ENCODE measurements around the gene ZBTB12. TPM values are rescaled to one million over a fixed set of nuclear protein-coding genes. Genes with fewer than 3 reads are reported as not detected.

The ZBTB12 gene, protein sequence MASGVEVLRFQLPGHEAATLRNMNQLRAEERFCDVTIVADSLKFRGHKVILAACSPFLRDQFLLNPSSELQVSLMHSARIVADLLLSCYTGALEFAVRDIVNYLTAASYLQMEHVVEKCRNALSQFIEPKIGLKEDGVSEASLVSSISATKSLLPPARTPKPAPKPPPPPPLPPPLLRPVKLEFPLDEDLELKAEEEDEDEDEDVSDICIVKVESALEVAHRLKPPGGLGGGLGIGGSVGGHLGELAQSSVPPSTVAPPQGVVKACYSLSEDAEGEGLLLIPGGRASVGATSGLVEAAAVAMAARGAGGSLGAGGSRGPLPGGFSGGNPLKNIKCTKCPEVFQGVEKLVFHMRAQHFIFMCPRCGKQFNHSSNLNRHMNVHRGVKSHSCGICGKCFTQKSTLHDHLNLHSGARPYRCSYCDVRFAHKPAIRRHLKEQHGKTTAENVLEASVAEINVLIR
- total RNA-seq = 2.1 and 3.6 TPM in 2 replicates

DNA sequence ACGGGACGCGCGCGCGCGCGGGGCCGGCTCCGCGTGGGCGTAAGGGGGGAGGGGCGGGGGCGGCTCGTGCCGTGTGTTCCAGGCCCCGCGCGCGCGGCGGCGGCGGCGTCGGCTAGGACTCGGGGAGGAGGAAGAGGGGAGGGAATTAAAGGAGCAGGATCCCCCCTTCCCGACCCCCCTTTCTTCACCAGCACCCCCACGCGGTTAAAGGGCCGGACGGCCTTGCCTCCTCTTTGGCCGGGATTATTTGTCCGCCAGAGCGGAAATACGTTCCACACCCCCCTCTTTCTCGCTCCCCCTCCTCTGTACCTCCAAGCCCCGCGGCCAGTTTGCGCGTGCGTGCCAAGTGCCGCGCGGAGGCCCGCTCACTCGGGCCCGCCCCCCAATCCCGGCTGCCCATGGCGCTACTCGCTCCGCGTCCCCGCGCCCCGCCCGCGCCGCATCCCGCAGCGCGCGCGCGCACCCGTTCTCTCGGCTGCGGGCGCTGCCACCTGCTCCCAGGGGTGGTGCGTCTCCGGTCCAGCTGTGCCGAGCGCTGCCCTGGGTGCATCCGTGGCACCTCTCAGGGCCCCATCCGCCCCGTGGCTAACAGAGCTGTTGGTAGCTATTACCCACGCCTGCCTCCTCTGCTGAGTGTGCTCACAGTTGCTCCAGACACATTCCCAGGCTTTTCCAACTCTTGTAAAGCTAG is at the start of gene ZBTB12:
TSS of gene ZBTB12 (minus strand) at position 134 of the 691 bp plus-strand sequence. CDS start 781 bp downstream, outside the sequence.
- Histone ChIP-seq H2AFZ (ENCODE audit: low read length) (peak within 1 kb of the TSS; percentile 84), H3K36me3 (ENCODE audit: insufficient read depth, low read length) (no peaks in the 10 kb centered on the region)
- DNase-seq (ENCODE audit: insufficient read length, low spot score, missing footprints) = peak; percentile 98

DNA sequence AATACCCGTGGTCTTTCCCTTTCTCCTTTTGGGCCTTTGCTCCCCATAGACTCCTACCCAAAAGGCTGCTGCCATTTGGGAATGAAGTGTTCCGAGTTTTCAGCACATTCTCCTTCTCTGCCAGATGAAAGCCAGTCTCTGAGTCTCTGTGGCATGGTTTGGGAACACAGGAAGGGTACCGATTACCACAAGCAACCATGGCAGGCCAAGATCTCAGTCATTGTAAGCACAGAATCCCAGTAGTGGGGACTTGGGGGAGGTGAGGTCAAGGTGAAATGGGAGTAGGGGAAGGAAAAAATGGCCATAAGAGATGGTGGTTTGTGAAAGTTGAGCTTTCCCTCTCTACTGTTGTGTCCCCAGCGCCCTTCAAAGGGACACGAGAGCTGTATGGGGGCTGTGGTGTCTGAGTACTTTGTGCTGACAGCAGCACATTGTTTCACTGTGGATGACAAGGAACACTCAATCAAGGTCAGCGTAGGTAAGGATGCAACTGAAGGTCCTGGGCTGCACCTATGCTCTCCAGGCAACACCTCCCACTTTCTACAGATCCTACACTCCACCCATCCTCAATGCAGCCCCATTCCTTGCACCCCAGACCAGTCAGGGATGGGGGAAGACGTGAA is 48.2 kb upstream of the ZBTB12 start:
- Histone ChIP-seq H3K4me3 (ENCODE audit: insufficient read depth, low read length) (no peak overlapping the region), H4K20me1 (ENCODE audit: insufficient read depth, low read length) (no peaks in the 10 kb centered on the region), H2AFZ (ENCODE audit: low read length) (no peak overlapping the region), H3K27ac (ENCODE audit: low read depth, low read length) (no peak overlapping the region), H3K4me1 (ENCODE audit: insufficient read depth, low read length) (peaks cover 20% of the 10 kb centered on the region), H3K27me3 (ENCODE audit: insufficient read depth, low read length) (no peaks in the 10 kb centered on the region), H3K79me2 (ENCODE audit: insufficient read depth, low read length) (no peaks in the 10 kb centered on the region), H3K4me2 (ENCODE audit: insufficient read depth, low read length) (no peak overlapping the region), H3K9me3 (ENCODE audit: low read depth, low read length) (no peaks in the 10 kb centered on the region), H3K36me3 (ENCODE audit: insufficient read depth, low read length) (peaks cover 39% of the 10 kb centered on the region)
- peak; percentile 2 for DNase-seq (ENCODE audit: insufficient read length, low spot score, missing footprints)
- TF ChIP-seq, protein P1, sequence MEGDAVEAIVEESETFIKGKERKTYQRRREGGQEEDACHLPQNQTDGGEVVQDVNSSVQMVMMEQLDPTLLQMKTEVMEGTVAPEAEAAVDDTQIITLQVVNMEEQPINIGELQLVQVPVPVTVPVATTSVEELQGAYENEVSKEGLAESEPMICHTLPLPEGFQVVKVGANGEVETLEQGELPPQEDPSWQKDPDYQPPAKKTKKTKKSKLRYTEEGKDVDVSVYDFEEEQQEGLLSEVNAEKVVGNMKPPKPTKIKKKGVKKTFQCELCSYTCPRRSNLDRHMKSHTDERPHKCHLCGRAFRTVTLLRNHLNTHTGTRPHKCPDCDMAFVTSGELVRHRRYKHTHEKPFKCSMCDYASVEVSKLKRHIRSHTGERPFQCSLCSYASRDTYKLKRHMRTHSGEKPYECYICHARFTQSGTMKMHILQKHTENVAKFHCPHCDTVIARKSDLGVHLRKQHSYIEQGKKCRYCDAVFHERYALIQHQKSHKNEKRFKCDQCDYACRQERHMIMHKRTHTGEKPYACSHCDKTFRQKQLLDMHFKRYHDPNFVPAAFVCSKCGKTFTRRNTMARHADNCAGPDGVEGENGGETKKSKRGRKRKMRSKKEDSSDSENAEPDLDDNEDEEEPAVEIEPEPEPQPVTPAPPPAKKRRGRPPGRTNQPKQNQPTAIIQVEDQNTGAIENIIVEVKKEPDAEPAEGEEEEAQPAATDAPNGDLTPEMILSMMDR (IDR thresholded peaks at IDR 0.05; ENCODE audit: extremely low read depth, low read depth, low read length) = no peak

More for the DNA sequence above, at the start of gene ZBTB12:
- Histone ChIP-seq H3K79me2 (ENCODE audit: insufficient read depth, low read length) (peaks cover 11% of the 10 kb centered on the region), H3K4me1 (ENCODE audit: insufficient read depth, low read length) (peaks cover 22% of the 10 kb centered on the region), H3K9me3 (ENCODE audit: low read depth, low read length) (no peaks in the 10 kb centered on the region), H3K27ac (ENCODE audit: low read depth, low read length) (peak within 1 kb of the TSS; percentile 69), H3K4me3 (ENCODE audit: insufficient read depth, low read length) (peak within 1 kb of the TSS; percentile 82), H3K4me2 (ENCODE audit: insufficient read depth, low read length) (peak within 1 kb of the TSS; percentile 88), H3K27me3 (ENCODE audit: insufficient read depth, low read length) (peaks cover 3% of the 10 kb centered on the region), H4K20me1 (ENCODE audit: insufficient read depth, low read length) (no peaks in the 10 kb centered on the region)
- TF ChIP-seq, protein P1 (IDR thresholded peaks at IDR 0.05; ENCODE audit: extremely low read depth, low read depth, low read length) = no peak

DNA sequence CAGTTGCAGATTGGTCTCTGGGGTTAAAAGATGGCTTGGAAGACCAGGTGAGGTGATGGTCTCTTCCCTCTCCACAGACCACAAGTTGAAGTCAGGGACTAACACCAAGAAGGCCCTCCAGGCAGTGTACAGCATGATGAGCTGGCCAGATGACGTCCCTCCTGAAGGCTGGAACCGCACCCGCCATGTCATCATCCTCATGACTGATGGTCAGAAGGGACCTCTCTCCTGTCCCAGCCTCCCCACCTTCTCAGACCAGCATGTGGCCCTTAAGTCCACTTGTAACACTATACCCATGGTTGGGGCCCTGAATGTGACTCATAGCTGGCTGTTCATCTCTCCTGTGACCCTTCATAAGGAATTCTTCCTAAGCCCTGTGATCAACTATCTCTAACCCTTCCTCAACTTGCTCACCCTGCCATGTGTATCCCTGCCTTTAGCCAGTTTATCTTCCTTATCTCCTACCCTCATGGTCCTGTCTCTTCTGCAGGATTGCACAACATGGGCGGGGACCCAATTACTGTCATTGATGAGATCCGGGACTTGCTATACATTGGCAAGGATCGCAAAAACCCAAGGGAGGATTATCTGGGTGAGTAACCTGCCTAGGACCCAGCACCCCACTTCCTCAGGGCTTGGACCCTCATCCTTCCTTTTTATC is 47.0 kb upstream of the ZBTB12 start:
- Histone ChIP-seq H3K4me3 (ENCODE audit: insufficient read depth, low read length) (no peak overlapping the region), H3K79me2 (ENCODE audit: insufficient read depth, low read length) (no peaks in the 10 kb centered on the region), H3K27me3 (ENCODE audit: insufficient read depth, low read length) (no peaks in the 10 kb centered on the region), H2AFZ (ENCODE audit: low read length) (no peak overlapping the region), H3K27ac (ENCODE audit: low read depth, low read length) (no peak overlapping the region), H3K4me2 (ENCODE audit: insufficient read depth, low read length) (no peak overlapping the region), H3K36me3 (ENCODE audit: insufficient read depth, low read length) (peaks cover 27% of the 10 kb centered on the region), H3K9me3 (ENCODE audit: low read depth, low read length) (no peaks in the 10 kb centered on the region), H3K4me1 (ENCODE audit: insufficient read depth, low read length) (peaks cover 23% of the 10 kb centered on the region), H4K20me1 (ENCODE audit: insufficient read depth, low read length) (no peaks in the 10 kb centered on the region)
- TF ChIP-seq, protein P1 (IDR thresholded peaks at IDR 0.05; ENCODE audit: extremely low read depth, low read depth, low read length) = no peak
- peak; percentile 84 for DNase-seq (ENCODE audit: insufficient read length, low spot score, missing footprints)

All from osteoblast (primary cell).